GM19351 (cell line): ENCODE measurements around the gene RBMS1.

ENCODE experiments used
- ATAC-seq: cut with Tn5 transposase; IDR thresholded peaks from one replicate; pipeline ENCODE4 v1.9.1; 2021; ENCODE audit warnings: mild to moderate bottlenecking, moderate library complexity; ENCODE audit not compliant: unreplicated experiment

Gene RBMS1, protein sequence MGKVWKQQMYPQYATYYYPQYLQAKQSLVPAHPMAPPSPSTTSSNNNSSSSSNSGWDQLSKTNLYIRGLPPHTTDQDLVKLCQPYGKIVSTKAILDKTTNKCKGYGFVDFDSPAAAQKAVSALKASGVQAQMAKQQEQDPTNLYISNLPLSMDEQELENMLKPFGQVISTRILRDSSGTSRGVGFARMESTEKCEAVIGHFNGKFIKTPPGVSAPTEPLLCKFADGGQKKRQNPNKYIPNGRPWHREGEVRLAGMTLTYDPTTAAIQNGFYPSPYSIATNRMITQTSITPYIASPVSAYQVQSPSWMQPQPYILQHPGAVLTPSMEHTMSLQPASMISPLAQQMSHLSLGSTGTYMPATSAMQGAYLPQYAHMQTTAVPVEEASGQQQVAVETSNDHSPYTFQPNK

GRCh38 chr2:160493227-160494028 lies at the start of gene RBMS1:
Gene RBMS1, minus strand, starts transcription at chr2:160493807. Its CDS starts 444 bp downstream, at chr2:160493363.
- peak; percentile 53 for ATAC-seq

GRCh38 chr2:160541745-160542144 lies 48.1 kb upstream of the RBMS1 start:
- ATAC-seq: no peak

DNA sequence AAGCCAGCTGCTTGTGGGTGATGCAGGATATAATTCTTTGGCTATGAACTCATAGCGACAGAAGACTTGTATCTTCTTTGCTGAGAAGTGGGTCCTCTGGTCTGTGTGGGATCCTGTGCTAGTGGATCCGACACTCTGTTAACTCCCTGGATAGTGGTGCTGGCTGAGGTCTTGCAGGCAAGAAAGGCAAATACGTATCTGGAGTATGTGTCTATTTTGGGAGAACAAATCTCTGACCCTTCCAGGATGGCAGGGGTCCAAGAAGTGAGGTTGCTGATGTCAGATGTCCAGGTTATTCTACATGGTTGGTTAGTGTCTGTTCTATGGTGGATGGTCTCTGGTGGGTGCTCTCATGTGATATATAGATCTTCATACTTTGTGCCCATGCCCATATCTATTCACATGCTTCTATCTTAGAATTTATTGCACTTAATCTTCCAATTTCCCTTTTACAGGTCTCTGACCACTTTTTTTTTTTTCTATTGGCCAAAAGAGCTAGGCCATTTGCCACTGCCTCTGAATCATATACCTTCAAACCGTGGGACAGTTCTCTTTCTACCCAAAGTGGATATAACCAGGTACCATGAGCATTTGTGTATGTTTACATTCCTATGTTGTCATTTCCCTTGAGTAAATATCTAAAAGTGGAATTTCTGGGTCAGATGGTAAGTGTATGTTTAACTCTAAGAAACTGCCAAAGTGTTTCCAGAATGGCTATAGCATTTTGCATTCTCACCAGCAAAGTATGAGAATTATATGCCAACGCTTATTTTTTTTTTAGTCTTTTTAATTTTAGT lies 45.1 kb upstream of the RBMS1 start:
- no peak for ATAC-seq

GRCh38 chr2:160538115-160538514 lies 44.5 kb upstream of the RBMS1 start:
- ATAC-seq: no peak

GRCh38 chr2:160534996-160535395 lies 41.4 kb upstream of the RBMS1 start:
- ATAC-seq: no peak

DNA sequence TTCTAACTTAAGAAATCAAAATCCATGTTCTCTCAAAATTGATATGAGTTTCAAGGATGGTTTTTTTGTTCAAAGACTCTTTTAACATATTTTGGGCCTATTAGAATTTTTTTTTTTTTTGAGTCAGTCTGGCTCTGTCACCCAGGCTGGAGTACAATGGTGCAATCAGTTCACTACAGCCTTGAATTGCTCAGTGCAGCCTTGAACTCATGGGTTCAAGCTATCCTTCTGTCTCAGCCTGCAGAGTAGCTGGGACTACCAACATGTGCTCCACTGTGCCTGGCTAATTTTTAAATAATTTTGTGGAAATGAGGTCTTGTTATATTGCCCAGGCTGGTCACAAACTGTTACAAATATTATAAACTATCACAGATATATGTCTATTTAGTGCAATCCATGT lies 40.6 kb upstream of the RBMS1 start:
- ATAC-seq: no peak

GRCh38 chr2:160533482-160533881 lies 39.9 kb upstream of the RBMS1 start:
- ATAC-seq: no peak

DNA sequence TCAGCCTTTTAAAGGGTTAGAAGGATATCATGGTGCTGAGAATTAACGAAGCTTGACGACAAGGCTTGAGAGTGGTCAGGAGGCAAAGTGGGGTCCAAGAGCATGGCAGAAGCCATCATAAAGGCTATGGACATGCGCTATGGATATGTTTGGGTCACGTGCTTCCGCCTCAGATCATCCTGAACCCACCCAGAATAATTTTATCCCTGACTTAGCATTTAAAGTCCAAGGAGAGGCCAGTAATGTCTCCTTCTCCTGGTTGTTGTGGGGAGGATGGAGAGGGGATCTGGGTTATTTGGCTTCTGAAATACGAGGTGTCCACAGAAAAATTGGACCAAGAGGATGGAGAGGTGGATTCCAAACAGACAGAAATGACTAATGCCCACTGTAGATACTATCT lies 38.8 kb upstream of the RBMS1 start:
- ATAC-seq: no peak

DNA sequence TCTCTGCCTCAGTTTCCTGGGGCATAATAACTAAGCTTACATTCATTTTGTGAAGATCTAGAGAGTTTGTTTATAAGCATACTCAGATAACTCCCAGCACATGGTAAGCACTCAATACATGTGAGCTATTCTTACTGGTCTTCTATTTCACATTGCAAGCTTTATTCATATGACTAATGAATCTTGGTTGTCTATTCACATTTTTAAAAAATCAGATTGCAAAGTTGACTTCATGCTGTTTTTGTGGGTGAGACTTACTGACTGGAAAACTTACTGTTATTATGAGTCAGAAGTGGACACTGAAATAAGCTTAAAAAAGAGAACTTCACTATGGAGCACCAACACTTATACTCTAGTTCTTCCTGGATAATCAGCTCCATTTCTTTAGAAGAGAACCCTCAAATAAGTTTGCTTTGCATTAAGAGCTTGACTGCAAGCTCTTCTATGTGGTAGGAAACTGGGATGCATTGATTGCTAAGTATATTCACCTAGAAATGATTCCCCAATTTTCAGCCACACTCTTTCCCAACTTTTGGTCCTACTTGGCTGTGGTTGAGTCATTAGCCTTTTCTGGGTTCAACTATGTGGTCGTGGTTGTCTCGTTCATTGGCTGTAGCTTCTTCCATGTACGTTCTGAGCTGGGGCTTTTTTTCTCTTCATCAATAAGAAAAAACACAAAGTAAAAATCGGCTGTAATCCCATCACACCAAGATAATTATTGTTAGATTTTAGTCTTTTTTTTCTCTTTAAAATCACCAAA lies 29.5 kb upstream of the RBMS1 start:
- ATAC-seq: no peak

- no peak for ATAC-seq
Observed at GRCh38 chr2:160517731-160518130, 24.1 kb upstream of the RBMS1 start.

DNA sequence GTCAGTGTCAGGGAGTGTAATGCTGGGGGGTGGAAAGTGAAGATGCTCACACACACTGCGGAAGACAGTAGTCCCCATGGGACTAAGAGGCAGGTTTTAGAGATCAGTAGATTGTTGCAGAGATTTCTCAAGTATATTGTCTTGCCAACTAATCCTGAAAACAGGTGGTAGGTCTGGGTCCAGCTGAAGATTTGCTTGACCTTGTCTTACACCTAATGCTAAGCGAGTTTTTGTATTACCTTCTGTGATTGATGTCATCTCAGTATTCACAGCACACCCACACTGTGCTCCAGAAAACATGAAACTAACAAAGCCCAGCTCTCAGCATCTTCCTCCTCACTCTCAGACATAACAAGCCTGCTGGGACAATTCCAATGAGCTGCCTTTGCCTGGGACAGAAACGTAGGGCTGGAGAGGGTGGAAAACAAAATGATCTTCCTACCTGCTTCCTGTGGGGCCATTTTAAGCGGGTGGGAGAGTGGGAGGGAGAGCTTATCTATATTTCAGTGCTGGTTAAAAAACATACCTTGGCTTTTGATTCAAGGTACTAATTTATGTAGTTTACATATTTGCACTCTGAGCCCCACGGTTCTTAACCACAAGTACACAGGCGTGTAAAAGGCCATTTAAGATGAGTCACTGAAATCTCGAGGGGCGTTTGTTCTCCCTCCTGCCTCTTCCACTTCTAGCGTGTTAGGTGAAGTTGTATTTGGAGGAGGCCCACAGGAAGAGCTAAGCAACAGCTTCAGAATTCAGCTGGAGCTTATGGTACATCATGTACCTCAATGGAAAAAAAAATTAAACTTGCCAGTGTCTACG lies 23.1 kb upstream of the RBMS1 start:
- peak; percentile 86 for ATAC-seq

DNA sequence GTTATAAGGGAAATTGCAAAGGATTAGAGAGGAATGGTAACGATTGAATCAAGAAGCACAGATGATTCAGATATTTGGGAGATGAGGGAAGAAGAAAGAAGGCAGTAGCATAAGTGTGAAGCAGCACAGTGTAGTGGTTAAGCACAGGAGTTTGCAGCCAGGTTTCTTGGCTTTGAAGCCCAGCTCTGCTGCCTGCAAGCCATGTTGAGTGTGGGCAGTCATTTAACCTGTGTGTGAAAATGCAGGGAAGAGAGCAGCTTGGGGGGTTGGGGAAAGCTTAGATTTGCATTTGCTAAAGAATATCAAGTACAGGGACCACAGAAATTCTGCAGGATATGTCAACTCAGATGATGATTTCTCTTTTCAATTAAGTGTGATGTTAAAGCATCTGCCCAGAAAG lies 21.5 kb upstream of the RBMS1 start:
- ATAC-seq: no peak

- ATAC-seq: no peak
Observed at GRCh38 chr2:160513120-160513519, 19.5 kb upstream of the RBMS1 start.

DNA sequence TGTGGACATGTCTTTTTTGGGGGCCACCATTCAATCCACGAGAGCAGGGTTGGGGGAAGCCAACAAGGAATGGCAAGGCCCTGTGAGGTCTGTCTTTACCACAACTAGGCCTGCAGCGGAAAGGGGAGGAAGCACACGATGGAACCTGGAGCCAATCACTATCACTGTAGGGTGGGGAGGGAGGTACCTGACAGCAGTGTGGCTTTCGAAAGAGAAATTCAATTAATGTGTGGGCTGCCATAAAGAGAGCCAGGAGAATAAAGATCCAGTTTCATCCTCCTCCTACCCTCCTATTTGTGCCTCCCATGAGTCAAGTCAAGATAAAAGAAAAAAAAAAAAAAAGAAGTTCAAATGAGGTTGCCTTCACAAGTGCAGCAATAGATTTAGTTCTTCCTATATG lies 18.9 kb upstream of the RBMS1 start:
- ATAC-seq: no peak

- no peak for ATAC-seq
Observed at GRCh38 chr2:160510617-160511016, 17.0 kb upstream of the RBMS1 start.

DNA sequence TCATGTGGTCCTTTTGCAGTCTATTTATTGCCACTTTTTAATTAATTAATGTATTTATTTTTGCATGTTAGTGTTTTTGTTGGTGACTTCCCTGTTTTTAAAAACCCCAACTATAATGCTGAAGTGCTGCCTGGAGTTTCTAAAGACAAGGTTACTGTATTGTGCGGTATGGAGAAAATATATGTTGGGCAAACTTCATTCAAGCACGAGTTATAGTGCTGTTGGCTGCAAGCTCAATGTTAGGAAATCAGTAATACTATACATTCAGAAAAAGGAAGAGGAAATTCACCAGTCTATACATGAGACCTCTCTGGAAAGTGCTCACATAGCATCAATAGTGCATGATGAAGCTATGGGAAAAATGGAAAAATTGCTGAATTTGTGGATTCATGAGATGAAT lies 15.4 kb upstream of the RBMS1 start:
- no peak for ATAC-seq

- no peak for ATAC-seq
Observed at GRCh38 chr2:160507464-160507863, 13.9 kb upstream of the RBMS1 start.

GRCh38 chr2:160507046-160507407 lies 13.4 kb upstream of the RBMS1 start:
- ATAC-seq: no peak

- no peak for ATAC-seq
Observed at GRCh38 chr2:160506371-160507045, 12.9 kb upstream of the RBMS1 start.
